GM18907 (cell line): ENCODE data around the gene SMAP2.

Experiments
- ATAC-seq: cut with Tn5 transposase; IDR thresholded peaks from one replicate; pipeline ENCODE4 v1.9.1; 2021; ENCODE audit warnings: mild to moderate bottlenecking, moderate library complexity; ENCODE audit not compliant: unreplicated experiment

The SMAP2 gene

GRCh38 chr1:40389871-40390560 is 16.5 kb downstream of the SMAP2 start:
- ATAC-seq: no peak

- ATAC-seq: no peak
Observed at GRCh38 chr1:40390857-40391256, 17.3 kb downstream of the SMAP2 start.

GRCh38 chr1:40391688-40392145 is 18.2 kb downstream of the SMAP2 start:
- no peak for ATAC-seq

- ATAC-seq: no peak
Observed at GRCh38 chr1:40392221-40392620, 18.7 kb downstream of the SMAP2 start.

- no peak for ATAC-seq
Observed at GRCh38 chr1:40393173-40393572, 19.6 kb downstream of the SMAP2 start.

- ATAC-seq: no peak
Observed at GRCh38 chr1:40394491-40395172, 21.1 kb downstream of the SMAP2 start.

GRCh38 chr1:40395190-40396175 is 22.0 kb downstream of the SMAP2 start:
- ATAC-seq: no peak

- ATAC-seq: no peak
Observed at GRCh38 chr1:40396420-40396819, 22.9 kb downstream of the SMAP2 start.

GRCh38 chr1:40397258-40397657 is 23.7 kb downstream of the SMAP2 start:
- no peak for ATAC-seq

GRCh38 chr1:40399984-40400704 is 26.6 kb downstream of the SMAP2 start:
- no peak for ATAC-seq

GRCh38 chr1:40401473-40402201 is 28.1 kb downstream of the SMAP2 start:
- no peak for ATAC-seq

- ATAC-seq: no peak
Observed at GRCh38 chr1:40404670-40405462, 31.3 kb downstream of the SMAP2 start.

GRCh38 chr1:40405812-40406211 is 32.3 kb downstream of the SMAP2 start:
- ATAC-seq: no peak

GRCh38 chr1:40407453-40407852 is 33.9 kb downstream of the SMAP2 start:
- no peak for ATAC-seq

- no peak for ATAC-seq
Observed at GRCh38 chr1:40409467-40409866, 35.9 kb downstream of the SMAP2 start.

GRCh38 chr1:40411294-40411693 is 37.8 kb downstream of the SMAP2 start:
- ATAC-seq: no peak

- no peak for ATAC-seq
Observed at GRCh38 chr1:40411843-40412242, 38.3 kb downstream of the SMAP2 start.

GRCh38 chr1:40413527-40414252 is 40.2 kb downstream of the SMAP2 start:
- ATAC-seq: no peak

- ATAC-seq: no peak
Observed at GRCh38 chr1:40414331-40414730, 40.8 kb downstream of the SMAP2 start.
